NB4 (cell line): ENCODE data around the gene GABBR1.

ENCODE experiments used
- MYC ChIP-seq: IDR thresholded peaks from 2 replicates; pipeline ENCODE4 v1.6.1; 2011; ENCODE audit warnings: low read depth, low read length
- POLR2A ChIP-seq: IDR thresholded peaks from 2 replicates; pipeline ENCODE4 v1.6.1; 2011; ENCODE audit warnings: mild to moderate bottlenecking; ENCODE audit not compliant: insufficient read length; ENCODE audit errors: extremely low read depth

DNA sequence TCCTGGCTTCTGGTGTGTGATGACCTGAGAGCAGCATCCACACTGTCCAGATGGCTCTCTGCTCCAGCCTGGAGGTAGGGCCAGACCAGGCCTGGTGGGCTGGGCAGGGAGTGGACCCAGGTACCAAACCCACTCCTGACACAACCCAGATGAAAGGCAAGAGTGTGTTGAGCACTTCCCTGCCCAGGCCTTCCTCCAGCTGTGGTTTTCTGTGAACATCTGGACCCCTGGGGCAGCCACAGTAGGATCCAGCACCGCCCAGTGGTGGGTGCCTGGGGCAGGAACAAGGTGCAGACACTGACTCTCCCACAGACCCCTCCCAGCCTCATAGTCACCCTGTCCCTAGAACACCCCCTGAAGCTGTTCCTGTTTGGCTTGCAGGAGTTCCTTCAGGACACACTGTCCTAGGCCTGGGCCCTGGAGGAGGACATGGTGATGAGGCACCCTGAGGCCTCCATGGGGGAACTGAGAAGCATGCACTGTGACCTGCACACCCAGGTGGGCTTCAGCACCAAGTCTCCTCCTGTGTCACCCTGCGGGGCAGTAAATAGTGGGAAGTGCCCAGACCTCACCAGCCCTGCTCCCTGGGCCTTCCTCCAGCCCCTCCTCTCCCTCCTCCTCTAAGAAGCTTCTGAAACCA is 102.2 kb downstream of the GABBR1 start:
- TF ChIP-seq MYC: no peak
- no peak for TF ChIP-seq POLR2A
